ENCODE results near the gene CREBBP. TPM values are rescaled to one million over a fixed set of nuclear protein-coding genes. Genes with fewer than 3 reads are reported as not detected.

The CREBBP gene
- total and polyA plus RNA-seq, 2 donors (not counting 3 experiments of a cell fraction or from before 2014, with no cell fraction given) = 13.8 to 72.7 TPM

DNA sequence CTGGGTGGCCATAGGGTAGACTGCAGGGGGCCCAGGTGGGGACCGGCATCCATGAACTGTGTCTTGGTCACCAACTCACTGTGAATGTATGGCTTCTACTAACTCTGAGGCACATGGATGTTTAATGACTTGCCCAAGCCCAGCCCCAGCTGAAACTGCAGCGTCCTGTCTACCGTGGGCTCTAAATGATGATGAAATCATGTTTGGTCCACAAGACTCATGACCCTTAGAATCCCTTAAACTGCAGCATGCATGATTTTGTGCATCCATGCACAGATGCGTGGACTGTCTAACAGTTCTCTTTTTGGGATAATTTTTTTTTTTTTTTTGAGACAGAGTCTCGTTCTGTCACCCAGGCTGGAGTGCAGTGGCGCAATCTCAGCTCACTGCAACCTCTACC, 32.4 kb upstream of the CREBBP start:
- dilution Hi-C loops (cut with MboI; ENCODE audit: extremely low pct_ligation_motif_present, low sequenced_read_pairs) (no loop called here), intact Hi-C loops (cut with micrococcal nuclease) (no loop called here)
- TF ChIP-seq POLR2AphosphoS5 (IDR thresholded peaks at IDR 0.05; ENCODE audit: insufficient read depth, low read depth, low read length) (no peak), MYC (IDR thresholded peaks at IDR 0.05; ENCODE audit: low read depth, low read length) (no peak), EZH2 (IDR thresholded peaks at IDR 0.05; ENCODE audit: borderline replicate concordance, low read depth, low read length, severe bottlenecking) (no peak), GATA2 (IDR thresholded peaks at IDR 0.05; ENCODE audit: insufficient read depth, insufficient read length, low read depth, low read length) (no peak), POLR2A (IDR thresholded peaks at IDR 0.05; ENCODE audit: low read depth, low read length) (no peak), JUN (IDR thresholded peaks at IDR 0.05; ENCODE audit: borderline replicate concordance, insufficient read depth, insufficient read length, low read depth) (no peak), FOS (IDR thresholded peaks at IDR 0.05; ENCODE audit: borderline replicate concordance, insufficient read depth, low read length) (no peak)
- TF ChIP-seq, protein P1, sequence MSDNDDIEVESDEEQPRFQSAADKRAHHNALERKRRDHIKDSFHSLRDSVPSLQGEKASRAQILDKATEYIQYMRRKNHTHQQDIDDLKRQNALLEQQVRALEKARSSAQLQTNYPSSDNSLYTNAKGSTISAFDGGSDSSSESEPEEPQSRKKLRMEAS (IDR thresholded peaks at IDR 0.05; ENCODE audit: insufficient read depth, insufficient read length) = no peak
- TF ChIP-seq, protein P2, sequence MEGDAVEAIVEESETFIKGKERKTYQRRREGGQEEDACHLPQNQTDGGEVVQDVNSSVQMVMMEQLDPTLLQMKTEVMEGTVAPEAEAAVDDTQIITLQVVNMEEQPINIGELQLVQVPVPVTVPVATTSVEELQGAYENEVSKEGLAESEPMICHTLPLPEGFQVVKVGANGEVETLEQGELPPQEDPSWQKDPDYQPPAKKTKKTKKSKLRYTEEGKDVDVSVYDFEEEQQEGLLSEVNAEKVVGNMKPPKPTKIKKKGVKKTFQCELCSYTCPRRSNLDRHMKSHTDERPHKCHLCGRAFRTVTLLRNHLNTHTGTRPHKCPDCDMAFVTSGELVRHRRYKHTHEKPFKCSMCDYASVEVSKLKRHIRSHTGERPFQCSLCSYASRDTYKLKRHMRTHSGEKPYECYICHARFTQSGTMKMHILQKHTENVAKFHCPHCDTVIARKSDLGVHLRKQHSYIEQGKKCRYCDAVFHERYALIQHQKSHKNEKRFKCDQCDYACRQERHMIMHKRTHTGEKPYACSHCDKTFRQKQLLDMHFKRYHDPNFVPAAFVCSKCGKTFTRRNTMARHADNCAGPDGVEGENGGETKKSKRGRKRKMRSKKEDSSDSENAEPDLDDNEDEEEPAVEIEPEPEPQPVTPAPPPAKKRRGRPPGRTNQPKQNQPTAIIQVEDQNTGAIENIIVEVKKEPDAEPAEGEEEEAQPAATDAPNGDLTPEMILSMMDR (IDR thresholded peaks at IDR 0.05; ENCODE audit: extremely low read depth in 1 of 2, insufficient read depth in 1 of 2, low read depth in 1 of 2, low read length in 2 of 2) = no peak
- no peak overlapping the region for H3K9ac ChIP-seq (replicated peaks; ENCODE audit: extremely low read depth, insufficient read depth, low read length)
- H3K4me2 ChIP-seq (ENCODE audit: insufficient read depth, low read length) = no peak overlapping the region
- no peaks in the 10 kb centered on the region for H3K9me1 ChIP-seq (replicated peaks; ENCODE audit: control insufficient read depth, extremely low read depth, insufficient read depth, low read length)
- no peak overlapping the region for H2AFZ ChIP-seq (ENCODE audit: low read depth, low read length)
- FAIRE-seq (no peak), DNase-seq (ENCODE audit: low read depth, low spot score) (no peak)
- ChIA-PET CTCF (no interaction called here), POLR2A (no interaction called here)
- no peaks in the 10 kb centered on the region for H3K9me3 ChIP-seq (replicated peaks; ENCODE audit: control insufficient read depth, insufficient read depth, low read length)
- no peaks in the 10 kb centered on the region for H3K27me3 ChIP-seq (ENCODE audit: control insufficient read depth in 2 of 2, insufficient read depth in 2 of 2, low read length in 2 of 2)
- no peak overlapping the region for H3K4me3 ChIP-seq (replicated peaks in 1 of 3; ENCODE audit: insufficient read depth in 1 of 3, low read depth in 1 of 3, low read length in 3 of 3)
- H3K36me3 ChIP-seq (ENCODE audit: control insufficient read depth in 2 of 2, extremely low read depth in 1 of 2, insufficient read depth in 2 of 2, low read length in 2 of 2) = no peaks in the 10 kb centered on the region
- no peaks in the 10 kb centered on the region for H4K20me1 ChIP-seq (replicated peaks; ENCODE audit: control insufficient read depth, extremely low read depth, insufficient read depth, low read length)
- BruUV-seq (replicated peaks) = no TSS peak
- H3K27ac ChIP-seq (ENCODE audit: insufficient read depth, low read depth, low read length) = no peak overlapping the region
- no peaks in the 10 kb centered on the region for H3K4me1 ChIP-seq (ENCODE audit: control insufficient read depth, extremely low read depth, insufficient read depth, low read length)
- no peaks in the 10 kb centered on the region for H3K79me2 ChIP-seq (ENCODE audit: control insufficient read depth, insufficient read depth, low read length)

All from endothelial cell of umbilical vein (primary cell).